Testis (tissue), 2 donors: ENCODE measurements around the gene LAMA3.

Experiments
- CTCF ChIP-seq, 3 experiments: fragments of 450-650 bp in 2 of 3; fragments of 200-600 bp in 1 of 3; sonication (generic) in 1 of 3; IDR thresholded peaks; one replicate each; pipeline ENCODE4 v1.5.1; 2016 to 2019; ENCODE audit warnings: antibody characterized with exemption in 3 of 3, mild to moderate bottlenecking in 2 of 3, moderate library complexity in 1 of 3
- POLR2A ChIP-seq: fragments of 450-650 bp; IDR thresholded peaks from one replicate; pipeline ENCODE4 v1.6.1; 2017; ENCODE audit warnings: antibody characterized with exemption, mild to moderate bottlenecking, moderate library complexity

- no peak for TF ChIP-seq POLR2A
- no peak for TF ChIP-seq CTCF (IDR thresholded peaks at IDR 0.05)
These were observed 48.9 kb downstream of the LAMA3 start for GRCh38 chr18:23738151-23738550.
